ENCODE measurements around the gene PARVB. TPM values are rescaled to one million over a fixed set of nuclear protein-coding genes. Genes with fewer than 3 reads are reported as not detected.

PARVB gene
- total RNA-seq, 4 donors from 2014 or later, result 3.3 to 20.8 (median 11.7) TPM

DNA sequence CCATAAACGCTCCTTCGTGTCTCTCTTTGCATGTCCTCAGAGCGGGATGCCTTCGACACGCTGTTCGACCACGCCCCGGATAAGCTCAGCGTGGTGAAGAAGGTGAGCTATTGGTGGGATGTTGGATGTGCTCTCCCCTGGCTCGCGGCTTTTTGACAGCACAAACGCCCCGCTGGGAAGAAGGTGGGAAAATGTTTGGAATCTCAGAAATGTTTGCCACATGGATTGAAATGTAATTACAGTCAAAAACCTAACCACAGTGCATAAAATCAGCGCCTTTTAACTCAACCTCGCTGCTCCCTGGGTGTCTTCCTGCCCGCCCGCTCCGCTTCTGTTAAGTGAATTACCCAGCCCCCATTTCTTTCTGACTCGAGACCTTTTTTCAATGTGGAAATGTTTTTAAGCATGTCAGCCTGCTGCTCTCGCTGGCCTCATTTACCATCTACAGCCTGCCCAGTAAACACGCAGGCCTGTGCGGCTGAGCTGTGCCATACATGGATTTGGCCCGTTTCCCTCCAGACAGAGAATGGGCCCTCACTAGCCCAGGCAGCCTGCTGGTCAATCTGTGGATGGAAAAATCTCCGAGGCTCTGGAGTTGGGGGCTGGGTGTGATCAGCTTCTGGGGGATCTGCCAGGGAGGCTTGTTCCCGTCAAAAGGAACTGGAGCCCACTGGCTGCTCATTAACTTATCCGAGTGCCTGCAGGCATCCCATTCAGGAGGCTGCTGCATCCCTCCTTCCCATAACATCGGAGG is 123.9 kb downstream of the PARVB start:
- no peaks in the 10 kb centered on the region for H3K9me3 ChIP-seq
- peaks cover 0 to 33% (median 0%) of the 10 kb centered on the region in 3 donors for H3K4me1 ChIP-seq
- H3K27ac ChIP-seq, result peak overlapping the region in 1 of 4 donors; percentile 59
- intact Hi-C loops (cut with DNase I), result no loop called here
- H3K4me3 ChIP-seq, result no peak overlapping the region
- no peak for DNase-seq
- 76 to 78% methylated on average over 16 to 20 of the region's 27 CpGs for WGBS, 2 donors
- H3K27me3 ChIP-seq, result peaks cover 0 to 13% (median 0%) of the 10 kb centered on the region in 4 donors
- H3K36me3 ChIP-seq, result no peaks in the 10 kb centered on the region
- no peak for TF ChIP-seq POLR2A (IDR thresholded peaks at IDR 0.05)
- TF ChIP-seq, protein P1, sequence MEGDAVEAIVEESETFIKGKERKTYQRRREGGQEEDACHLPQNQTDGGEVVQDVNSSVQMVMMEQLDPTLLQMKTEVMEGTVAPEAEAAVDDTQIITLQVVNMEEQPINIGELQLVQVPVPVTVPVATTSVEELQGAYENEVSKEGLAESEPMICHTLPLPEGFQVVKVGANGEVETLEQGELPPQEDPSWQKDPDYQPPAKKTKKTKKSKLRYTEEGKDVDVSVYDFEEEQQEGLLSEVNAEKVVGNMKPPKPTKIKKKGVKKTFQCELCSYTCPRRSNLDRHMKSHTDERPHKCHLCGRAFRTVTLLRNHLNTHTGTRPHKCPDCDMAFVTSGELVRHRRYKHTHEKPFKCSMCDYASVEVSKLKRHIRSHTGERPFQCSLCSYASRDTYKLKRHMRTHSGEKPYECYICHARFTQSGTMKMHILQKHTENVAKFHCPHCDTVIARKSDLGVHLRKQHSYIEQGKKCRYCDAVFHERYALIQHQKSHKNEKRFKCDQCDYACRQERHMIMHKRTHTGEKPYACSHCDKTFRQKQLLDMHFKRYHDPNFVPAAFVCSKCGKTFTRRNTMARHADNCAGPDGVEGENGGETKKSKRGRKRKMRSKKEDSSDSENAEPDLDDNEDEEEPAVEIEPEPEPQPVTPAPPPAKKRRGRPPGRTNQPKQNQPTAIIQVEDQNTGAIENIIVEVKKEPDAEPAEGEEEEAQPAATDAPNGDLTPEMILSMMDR (IDR thresholded peaks at IDR 0.05), result no peak

DNA sequence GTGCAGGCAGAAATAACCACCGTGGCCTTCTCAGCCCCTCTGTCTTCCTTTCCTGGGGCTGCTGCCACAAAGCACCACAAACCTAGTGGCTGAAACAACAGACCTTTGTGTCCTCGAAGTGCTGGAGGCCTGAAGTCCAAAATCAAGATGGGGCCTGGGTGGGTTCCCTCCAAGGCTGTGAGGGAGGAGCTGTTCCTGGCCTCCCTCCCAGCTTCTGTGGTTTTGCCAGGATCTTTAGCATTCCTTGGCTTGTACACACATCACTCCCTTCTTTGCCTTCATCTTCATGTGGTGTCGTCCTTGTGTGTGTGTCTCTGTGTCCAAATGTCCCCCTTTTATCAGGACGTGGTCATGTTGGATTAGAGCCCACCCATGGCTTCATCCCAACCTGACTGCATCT is 127.6 kb downstream of the PARVB start:
- Histone ChIP-seq H3K4me1 (peaks cover 0 to 16% (median 0%) of the 10 kb centered on the region in 3 donors), H3K4me3 (no peak overlapping the region), H3K9me3 (no peaks in the 10 kb centered on the region), H3K27ac (no peak overlapping the region), H3K36me3 (no peaks in the 10 kb centered on the region), H3K27me3 (peaks cover 0 to 11% (median 0%) of the 10 kb centered on the region in 4 donors)
- DNase-seq, result no peak
- intact Hi-C loops (cut with DNase I), result no loop called here
- no peak for TF ChIP-seq POLR2A (IDR thresholded peaks at IDR 0.05)
- TF ChIP-seq, protein P1 (IDR thresholded peaks at IDR 0.05), result no peak
- WGBS, 2 donors, result 27 to 49% methylated on average over 2 to 3 of the region's 4 CpGs

DNA sequence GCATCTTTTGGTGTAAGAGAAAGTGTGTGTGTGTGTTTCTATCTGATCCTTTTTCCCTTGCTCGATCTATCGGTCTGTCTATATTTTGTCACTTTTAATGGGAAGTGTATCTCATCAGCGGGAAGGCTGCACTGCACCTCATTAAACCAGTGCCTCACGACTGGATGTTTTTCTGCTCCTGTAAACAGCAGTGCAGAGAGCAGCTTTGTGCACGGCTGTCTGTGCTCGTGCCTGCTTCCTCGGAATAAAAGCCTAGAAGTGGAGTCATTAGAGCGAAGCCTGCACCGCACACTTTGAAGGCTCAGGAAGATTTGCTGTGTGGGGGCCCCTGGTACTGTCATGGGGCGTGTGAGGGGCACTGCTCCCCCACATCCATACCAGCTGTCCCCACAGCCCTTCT is 129.6 kb downstream of the PARVB start:
- peaks cover 0 to 6% (median 0%) of the 10 kb centered on the region in 3 donors for H3K36me3 ChIP-seq
- H3K27ac ChIP-seq, result no peak overlapping the region
- 84 to 86% methylated on average over 10 of the region's 10 CpGs for WGBS, 2 donors
- H3K9me3 ChIP-seq, result no peaks in the 10 kb centered on the region
- TF ChIP-seq POLR2A (IDR thresholded peaks at IDR 0.05), result no peak
- TF ChIP-seq, protein P1 (IDR thresholded peaks at IDR 0.05), result no peak
- intact Hi-C loops (cut with DNase I), result no loop called here
- H3K4me1 ChIP-seq, result peaks cover 0 to 4% (median 0%) of the 10 kb centered on the region in 3 donors
- H3K27me3 ChIP-seq, result peaks cover 0 to 8% (median 0%) of the 10 kb centered on the region in 4 donors
- H3K4me3 ChIP-seq, result no peak overlapping the region
- no peak for DNase-seq

DNA sequence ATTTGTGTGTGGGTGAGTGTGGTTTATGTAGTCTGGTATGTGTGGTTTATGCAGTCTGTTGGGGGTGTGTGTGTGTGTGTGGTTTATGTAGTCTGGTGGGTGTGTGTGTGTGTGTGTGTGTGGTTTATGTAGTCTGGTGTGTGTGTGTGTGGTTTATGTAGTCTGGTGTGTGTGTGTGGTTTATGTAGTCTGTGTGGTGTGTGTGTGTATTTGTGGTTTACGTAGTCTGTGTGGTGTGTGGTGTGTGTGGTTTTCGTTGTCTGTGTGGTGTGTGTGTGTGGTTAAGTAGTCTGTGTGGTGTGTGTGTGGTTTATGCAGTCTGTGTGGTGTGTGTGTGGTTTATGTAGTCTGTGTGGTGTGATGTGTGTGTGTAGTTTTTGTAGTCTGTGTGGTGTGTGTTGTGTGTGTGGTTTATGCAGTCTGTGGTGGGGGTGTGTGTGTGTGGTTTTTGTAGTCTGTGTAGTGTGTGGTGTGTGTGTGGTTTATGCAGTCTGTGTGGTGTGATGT is 130.4 kb downstream of the PARVB start:
- no peak for TF ChIP-seq POLR2A (IDR thresholded peaks at IDR 0.05)
- TF ChIP-seq, protein P1 (IDR thresholded peaks at IDR 0.05), result no peak
- H3K9me3 ChIP-seq, result no peaks in the 10 kb centered on the region
- no peak for DNase-seq
- H3K27me3 ChIP-seq, result no peaks in the 10 kb centered on the region
- no peak overlapping the region for H3K4me3 ChIP-seq
- H3K27ac ChIP-seq, result no peak overlapping the region
- intact Hi-C loops (cut with DNase I), result no loop called here
- peaks cover 0 to 11% (median 0%) of the 10 kb centered on the region in 3 donors for H3K4me1 ChIP-seq
- WGBS, 2 donors, result 61 to 86% methylated on average over 2 of the region's 2 CpGs
- peaks cover 0 to 6% (median 0%) of the 10 kb centered on the region in 3 donors for H3K36me3 ChIP-seq

DNA sequence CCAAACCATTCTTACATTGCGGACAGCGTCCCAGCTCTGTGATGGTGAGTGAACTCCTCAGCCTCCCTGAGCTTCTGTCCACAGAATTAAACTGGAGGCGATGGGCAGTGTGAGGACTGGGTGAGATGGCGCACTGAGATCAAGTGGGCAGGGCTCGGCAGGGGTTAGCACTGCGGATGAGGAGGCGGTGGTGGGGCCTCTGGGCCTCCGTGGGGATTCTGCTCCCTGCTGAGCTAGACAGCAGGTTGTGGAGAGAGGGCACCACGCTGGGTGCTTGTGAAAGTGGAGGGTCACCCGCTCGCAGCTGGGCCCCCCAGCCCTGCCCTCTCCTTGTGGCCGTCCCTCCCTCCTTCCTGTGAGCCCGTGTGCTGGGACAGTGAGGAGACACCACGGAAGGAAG is 131.0 kb downstream of the PARVB start:
- H3K27ac ChIP-seq, result no peak overlapping the region
- H3K4me3 ChIP-seq, result no peak overlapping the region
- H3K4me1 ChIP-seq, result peaks cover 0 to 17% (median 0%) of the 10 kb centered on the region in 3 donors
- H3K36me3 ChIP-seq, result peaks cover 0 to 6% (median 0%) of the 10 kb centered on the region in 3 donors
- intact Hi-C loops (cut with DNase I), result no loop called here
- WGBS, 2 donors, result 92% methylated on average over 4 to 5 of the region's 14 CpGs
- H3K9me3 ChIP-seq, result no peaks in the 10 kb centered on the region
- no peak for DNase-seq
- TF ChIP-seq POLR2A (IDR thresholded peaks at IDR 0.05), result no peak
- no peaks in the 10 kb centered on the region for H3K27me3 ChIP-seq

Measured in esophagus squamous epithelium (tissue), 5 donors.